ENCODE data around the gene CEACAM5.
"Not testable (repeated sequence)": the region's sequence is repeated elsewhere in the genome, so short reads cannot be mapped to it uniquely, and the experiment has no call there.

CEACAM5 gene

DNA sequence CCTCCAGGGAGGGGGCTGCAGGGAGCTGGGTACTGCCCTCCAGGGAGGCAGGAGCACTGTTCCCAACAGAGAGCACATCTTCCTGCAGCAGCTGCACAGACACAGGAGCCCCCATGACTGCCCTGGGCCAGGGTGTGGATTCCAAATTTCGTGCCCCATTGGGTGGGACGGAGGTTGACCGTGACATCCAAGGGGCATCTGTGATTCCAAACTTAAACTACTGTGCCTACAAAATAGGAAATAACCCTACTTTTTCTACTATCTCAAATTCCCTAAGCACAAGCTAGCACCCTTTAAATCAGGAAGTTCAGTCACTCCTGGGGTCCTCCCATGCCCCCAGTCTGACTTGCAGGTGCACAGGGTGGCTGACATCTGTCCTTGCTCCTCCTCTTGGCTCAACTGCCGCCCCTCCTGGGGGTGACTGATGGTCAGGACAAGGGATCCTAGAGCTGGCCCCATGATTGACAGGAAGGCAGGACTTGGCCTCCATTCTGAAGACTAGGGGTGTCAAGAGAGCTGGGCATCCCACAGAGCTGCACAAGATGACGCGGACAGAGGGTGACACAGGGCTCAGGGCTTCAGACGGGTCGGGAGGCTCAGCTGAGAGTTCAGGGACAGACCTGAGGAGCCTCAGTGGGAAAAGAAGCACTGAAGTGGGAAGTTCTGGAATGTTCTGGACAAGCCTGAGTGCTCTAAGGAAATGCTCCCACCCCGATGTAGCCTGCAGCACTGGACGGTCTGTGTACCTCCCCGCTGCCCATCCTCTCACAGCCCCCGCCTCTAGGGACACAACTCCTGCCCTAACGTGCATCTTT lies 7.8 kb upstream of the CEACAM5 start:
- no peak for DNase-seq (ENCODE audit: low read depth)

- no peak for DNase-seq (ENCODE audit: low read depth)
Observed at GRCh38 chr19:41701401-41702075, 6.9 kb upstream of the CEACAM5 start.

DNA sequence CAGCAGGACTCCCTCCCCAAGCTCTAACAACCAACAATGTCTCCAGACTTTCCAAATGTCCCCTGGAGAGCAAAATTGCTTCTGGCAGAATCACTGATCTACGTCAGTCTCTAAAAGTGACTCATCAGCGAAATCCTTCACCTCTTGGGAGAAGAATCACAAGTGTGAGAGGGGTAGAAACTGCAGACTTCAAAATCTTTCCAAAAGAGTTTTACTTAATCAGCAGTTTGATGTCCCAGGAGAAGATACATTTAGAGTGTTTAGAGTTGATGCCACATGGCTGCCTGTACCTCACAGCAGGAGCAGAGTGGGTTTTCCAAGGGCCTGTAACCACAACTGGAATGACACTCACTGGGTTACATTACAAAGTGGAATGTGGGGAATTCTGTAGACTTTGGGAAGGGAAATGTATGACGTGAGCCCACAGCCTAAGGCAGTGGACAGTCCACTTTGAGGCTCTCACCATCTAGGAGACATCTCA lies 6.2 kb upstream of the CEACAM5 start:
- DNase-seq (ENCODE audit: low read depth): no peak

- DNase-seq (ENCODE audit: low read depth): no peak
Observed at GRCh38 chr19:41703602-41704293, 4.7 kb upstream of the CEACAM5 start.

GRCh38 chr19:41705393-41706174 lies 2.8 kb upstream of the CEACAM5 start:
- DNase-seq (ENCODE audit: low read depth): no peak

DNA sequence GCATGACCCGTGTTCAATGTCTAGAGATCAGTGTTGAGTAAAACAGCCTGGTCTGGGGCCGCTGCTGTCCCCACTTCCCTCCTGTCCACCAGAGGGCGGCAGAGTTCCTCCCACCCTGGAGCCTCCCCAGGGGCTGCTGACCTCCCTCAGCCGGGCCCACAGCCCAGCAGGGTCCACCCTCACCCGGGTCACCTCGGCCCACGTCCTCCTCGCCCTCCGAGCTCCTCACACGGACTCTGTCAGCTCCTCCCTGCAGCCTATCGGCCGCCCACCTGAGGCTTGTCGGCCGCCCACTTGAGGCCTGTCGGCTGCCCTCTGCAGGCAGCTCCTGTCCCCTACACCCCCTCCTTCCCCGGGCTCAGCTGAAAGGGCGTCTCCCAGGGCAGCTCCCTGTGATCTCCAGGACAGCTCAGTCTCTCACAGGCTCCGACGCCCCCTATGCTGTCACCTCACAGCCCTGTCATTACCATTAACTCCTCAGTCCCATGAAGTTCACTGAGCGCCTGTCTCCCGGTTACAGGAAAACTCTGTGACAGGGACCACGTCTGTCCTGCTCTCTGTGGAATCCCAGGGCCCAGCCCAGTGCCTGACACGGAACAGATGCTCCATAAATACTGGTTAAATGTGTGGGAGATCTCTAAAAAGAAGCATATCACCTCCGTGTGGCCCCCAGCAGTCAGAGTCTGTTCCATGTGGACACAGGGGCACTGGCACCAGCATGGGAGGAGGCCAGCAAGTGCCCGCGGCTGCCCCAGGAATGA lies 1.5 kb upstream of the CEACAM5 start:
- peak; percentile 47 for DNase-seq (ENCODE audit: low read depth)

DNA sequence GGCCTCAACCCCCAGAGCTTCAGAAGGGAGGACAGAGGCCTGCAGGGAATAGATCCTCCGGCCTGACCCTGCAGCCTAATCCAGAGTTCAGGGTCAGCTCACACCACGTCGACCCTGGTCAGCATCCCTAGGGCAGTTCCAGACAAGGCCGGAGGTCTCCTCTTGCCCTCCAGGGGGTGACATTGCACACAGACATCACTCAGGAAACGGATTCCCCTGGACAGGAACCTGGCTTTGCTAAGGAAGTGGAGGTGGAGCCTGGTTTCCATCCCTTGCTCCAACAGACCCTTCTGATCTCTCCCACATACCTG lies 969 bp upstream of the CEACAM5 start:
- DNase-seq (ENCODE audit: low read depth): no peak

GRCh38 chr19:41707871-41708371 lies 505 bp upstream of the CEACAM5 start:
- DNase-seq (ENCODE audit: low read depth): no peak

DNA sequence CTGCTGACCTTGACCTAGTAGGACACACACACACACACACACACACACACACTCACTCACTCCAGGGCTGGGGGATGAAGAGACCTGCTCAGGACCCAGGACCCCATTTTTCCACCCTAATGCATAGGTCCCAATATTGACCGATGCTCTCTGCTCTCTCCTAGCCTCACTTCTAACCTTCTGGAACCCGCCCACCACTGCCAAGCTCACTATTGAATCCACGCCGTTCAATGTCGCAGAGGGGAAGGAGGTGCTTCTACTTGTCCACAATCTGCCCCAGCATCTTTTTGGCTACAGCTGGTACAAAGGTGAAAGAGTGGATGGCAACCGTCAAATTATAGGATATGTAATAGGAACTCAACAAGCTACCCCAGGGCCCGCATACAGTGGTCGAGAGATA lies 1.1 kb downstream of the CEACAM5 start:
- not testable (repeated sequence) for DNase-seq (ENCODE audit: low read depth)

GRCh38 chr19:41709951-41710645 lies 1.7 kb downstream of the CEACAM5 start:
- DNase-seq (ENCODE audit: low read depth): no peak

GRCh38 chr19:41711376-41712261 lies 3.2 kb downstream of the CEACAM5 start:
- no peak for DNase-seq (ENCODE audit: low read depth)

DNA sequence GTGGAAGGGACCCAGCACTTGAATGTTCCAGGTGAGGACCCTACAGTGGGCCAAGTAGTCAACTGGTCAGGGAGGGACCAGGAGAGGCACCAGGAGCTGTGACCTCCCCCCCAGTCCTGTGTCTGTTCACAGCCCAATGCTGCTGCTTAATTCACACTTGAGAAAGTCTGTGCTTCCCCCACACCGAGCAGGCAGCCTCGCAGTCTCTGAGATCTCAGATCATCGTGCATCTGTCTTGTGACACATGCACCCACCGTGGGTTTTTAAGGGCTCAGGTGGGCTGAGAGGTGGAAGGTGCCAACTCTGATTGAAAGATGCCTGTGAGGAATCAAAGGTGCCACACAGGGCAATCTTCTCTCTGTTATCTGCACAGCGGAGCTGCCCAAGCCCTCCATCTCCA lies 6.2 kb downstream of the CEACAM5 start:
- DNase-seq (ENCODE audit: low read depth): no peak

DNA sequence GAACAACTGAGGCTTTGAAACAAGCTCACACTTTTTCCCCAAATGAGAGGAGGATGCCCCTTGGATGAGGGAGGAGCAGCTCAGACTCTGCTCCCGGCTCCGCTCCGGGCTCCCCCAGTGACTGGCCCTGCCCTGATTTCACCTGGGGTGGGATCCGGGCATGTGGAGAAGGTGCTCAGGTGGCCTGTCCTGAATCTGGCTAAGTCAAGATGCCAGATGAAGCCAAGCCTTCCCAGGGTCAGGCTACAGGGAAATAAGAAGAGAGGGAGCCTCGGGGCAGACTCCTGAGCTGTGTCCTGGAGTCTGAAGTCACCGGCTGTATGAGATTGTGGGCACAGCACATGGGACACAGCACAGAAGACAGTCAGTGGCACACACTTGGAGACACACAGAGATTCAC lies 10.3 kb downstream of the CEACAM5 start:
- DNase-seq (ENCODE audit: low read depth): no peak

DNA sequence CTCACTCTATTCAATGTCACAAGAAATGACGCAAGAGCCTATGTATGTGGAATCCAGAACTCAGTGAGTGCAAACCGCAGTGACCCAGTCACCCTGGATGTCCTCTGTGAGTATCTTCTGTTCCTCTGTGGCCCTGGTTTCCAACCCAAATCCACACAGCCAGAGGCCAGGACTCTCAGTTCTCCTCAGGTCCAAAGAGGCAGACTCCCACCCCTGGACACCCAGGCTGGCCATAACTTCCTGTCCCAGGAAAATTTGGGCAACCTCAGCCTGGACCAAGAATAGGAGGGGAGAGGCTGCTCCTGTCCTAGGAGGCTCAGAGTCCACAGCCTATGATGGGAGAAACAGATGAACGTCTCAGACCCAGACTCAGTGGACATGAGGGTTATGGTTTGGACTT lies 11.7 kb downstream of the CEACAM5 start:
- DNase-seq (ENCODE audit: low read depth): no peak

- DNase-seq (ENCODE audit: low read depth): no peak
Observed at GRCh38 chr19:41726493-41726892, 18.1 kb downstream of the CEACAM5 start.

DNA sequence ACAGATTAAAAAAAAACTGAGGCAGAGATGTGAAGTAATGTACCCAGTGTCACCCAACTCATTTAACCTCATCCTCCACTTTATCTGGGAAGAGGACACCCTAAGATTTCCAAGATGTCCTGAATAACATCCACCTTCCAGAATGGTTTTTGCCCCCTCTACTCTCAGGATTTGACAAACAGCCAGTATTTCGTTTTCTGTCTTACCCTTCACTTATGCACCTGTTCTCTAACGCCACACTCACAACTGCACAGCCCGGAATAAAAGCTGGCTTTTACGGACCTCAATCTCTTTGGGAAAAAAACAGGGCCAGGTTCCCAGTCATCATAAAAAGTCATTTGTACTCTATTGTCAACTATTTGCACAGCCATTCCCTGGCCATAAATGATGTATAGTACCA lies 25.7 kb downstream of the CEACAM5 start:
- DNase-seq (ENCODE audit: low read depth): no peak

GRCh38 chr19:41734585-41734984 lies 26.2 kb downstream of the CEACAM5 start:
- DNase-seq (ENCODE audit: low read depth): no peak

DNA sequence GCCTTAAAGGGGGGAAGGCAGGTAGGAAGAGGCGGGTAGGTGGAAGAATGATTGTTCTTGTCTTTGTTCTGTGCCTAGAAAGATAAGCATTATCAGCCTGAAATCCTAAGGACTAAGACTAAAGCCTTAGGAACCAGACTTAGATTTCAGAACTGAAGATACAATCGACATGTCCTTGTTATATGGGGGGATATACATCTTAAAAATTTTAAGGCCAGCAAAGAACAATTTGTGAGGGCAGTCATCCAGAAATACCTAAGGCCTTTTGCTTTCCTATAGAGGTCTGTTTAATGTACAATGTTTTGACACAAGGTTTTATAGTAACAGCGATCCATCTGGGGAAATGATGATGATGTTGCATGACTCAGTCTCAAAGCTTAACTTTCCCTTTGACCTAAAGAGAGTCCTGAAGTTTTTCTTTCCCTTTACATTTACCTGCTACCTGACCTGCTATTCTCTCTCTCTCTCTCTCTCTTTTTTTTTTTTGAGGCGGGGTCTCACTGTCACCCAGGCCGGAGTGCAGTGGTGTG lies 26.7 kb downstream of the CEACAM5 start:
- no peak for DNase-seq (ENCODE audit: low read depth)

DNA sequence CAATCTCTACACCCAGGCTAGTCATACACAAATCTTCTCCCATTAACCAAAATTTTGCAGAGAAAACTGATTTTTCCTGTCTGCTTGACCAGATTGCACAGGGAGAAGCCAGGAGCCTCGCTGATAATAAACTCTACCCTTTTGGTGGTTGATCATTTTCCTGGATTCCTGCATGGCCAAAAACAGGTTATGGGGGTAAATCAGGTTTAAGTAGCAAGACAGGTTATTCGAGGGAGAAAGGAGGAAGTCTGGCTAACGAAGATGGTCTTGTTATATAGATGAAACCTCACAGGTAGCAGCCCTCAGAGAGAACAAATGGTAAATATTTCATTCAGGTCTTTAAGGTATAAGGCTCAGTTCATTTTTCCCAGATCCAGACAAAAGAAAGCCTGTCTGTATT lies 30.9 kb downstream of the CEACAM5 start:
- DNase-seq (ENCODE audit: low read depth): no peak

Measured in stimulated activated CD8-positive, alpha-beta memory T cell treated with anti-CD3 and anti-CD28 coated beads, Interleukin-12 subunit alpha, Interleukin-12 subunit beta, amount 100 ng/mL, for 1 hour (primary cell).